ENCODE data around the gene LRRC32. TPM values are rescaled to one million over a fixed set of nuclear protein-coding genes. Genes with fewer than 3 reads are reported as not detected.

Gene LRRC32
- total RNA-seq, 1 donor from 2014 or later, result 0.77 TPM

- Mint-ChIP-seq H3K27ac (ENCODE audit: unreplicated experiment) (peak overlapping the region; percentile 43), H3K36me3 (ENCODE audit: low read depth) (no peaks in the 10 kb centered on the region), H3K4me3 (no peak overlapping the region), H3K9me3 (peaks cover 4% of the 10 kb centered on the region), H3K27me3 (ENCODE audit: low read depth) (no peaks in the 10 kb centered on the region), H3K4me1 (peaks cover 7% of the 10 kb centered on the region)
- TF ChIP-seq CTCF (conservative IDR thresholded peaks at IDR 0.05), result no peak
- no peak for DNase-seq (ENCODE audit: low read depth, low spot score)
These were observed 46.6 kb downstream of the LRRC32 start for GRCh38 chr11:76623884-76624419.

GRCh38 chr11:76623171-76623883, 47.2 kb downstream of the LRRC32 start:
- Mint-ChIP-seq H3K27ac (ENCODE audit: unreplicated experiment) (peak overlapping the region; percentile 31), H3K4me1 (peaks cover 7% of the 10 kb centered on the region), H3K27me3 (ENCODE audit: low read depth) (no peaks in the 10 kb centered on the region), H3K36me3 (ENCODE audit: low read depth) (peaks cover 1% of the 10 kb centered on the region), H3K4me3 (no peak overlapping the region), H3K9me3 (peaks cover 9% of the 10 kb centered on the region)
- no peak for DNase-seq (ENCODE audit: low read depth, low spot score)
- no peak for TF ChIP-seq CTCF (conservative IDR thresholded peaks at IDR 0.05)

GRCh38 chr11:76622493-76623094, 48.0 kb downstream of the LRRC32 start:
- no peak for TF ChIP-seq CTCF (conservative IDR thresholded peaks at IDR 0.05)
- peaks cover 3% of the 10 kb centered on the region for H3K36me3 Mint-ChIP-seq (ENCODE audit: low read depth)
- peaks cover 7% of the 10 kb centered on the region for H3K4me1 Mint-ChIP-seq
- H3K9me3 Mint-ChIP-seq, result peaks cover 11% of the 10 kb centered on the region
- peak overlapping the region; percentile 57 for H3K27ac Mint-ChIP-seq (ENCODE audit: unreplicated experiment)
- H3K27me3 Mint-ChIP-seq (ENCODE audit: low read depth), result no peaks in the 10 kb centered on the region
- no peak overlapping the region for H3K4me3 Mint-ChIP-seq
- DNase-seq (ENCODE audit: low read depth, low spot score), result no peak

- DNase-seq (ENCODE audit: low read depth, low spot score), result no peak
- TF ChIP-seq CTCF (conservative IDR thresholded peaks at IDR 0.05), result no peak
- Mint-ChIP-seq H3K9me3 (peaks cover 11% of the 10 kb centered on the region), H3K4me3 (no peak overlapping the region), H3K4me1 (peaks cover 7% of the 10 kb centered on the region), H3K27me3 (ENCODE audit: low read depth) (no peaks in the 10 kb centered on the region), H3K27ac (ENCODE audit: unreplicated experiment) (no peak overlapping the region), H3K36me3 (ENCODE audit: low read depth) (peaks cover 3% of the 10 kb centered on the region)
These were observed 48.7 kb downstream of the LRRC32 start for GRCh38 chr11:76621868-76622267.

GRCh38 chr11:76621466-76621865, 49.1 kb downstream of the LRRC32 start:
- peaks cover 11% of the 10 kb centered on the region for H3K9me3 Mint-ChIP-seq
- no peak for TF ChIP-seq CTCF (conservative IDR thresholded peaks at IDR 0.05)
- H3K27ac Mint-ChIP-seq (ENCODE audit: unreplicated experiment), result no peak overlapping the region
- no peak for DNase-seq (ENCODE audit: low read depth, low spot score)
- peaks cover 3% of the 10 kb centered on the region for H3K36me3 Mint-ChIP-seq (ENCODE audit: low read depth)
- no peaks in the 10 kb centered on the region for H3K27me3 Mint-ChIP-seq (ENCODE audit: low read depth)
- no peak overlapping the region for H3K4me3 Mint-ChIP-seq
- H3K4me1 Mint-ChIP-seq, result peaks cover 7% of the 10 kb centered on the region
